MM.1S (cell line): ENCODE results near the gene GSG1L.

Experiments
- EZH2 ChIP-seq: fragments of 300-600 bp; sonication (generic); optimal IDR thresholded peaks from 2 replicates; pipeline ENCODE3; 2017; ENCODE audit warnings: low read depth, mild to moderate bottlenecking, antibody characterized with exemption, low read length, mixed read lengths
- TF ChIP-seq, protein P1 (sequence below): fragments of 300-600 bp; sonication (generic); IDR thresholded peaks from 2 replicates; pipeline ENCODE4 v1.5.1; 2016; ENCODE audit warnings: antibody characterized with exemption, low read length, mixed read lengths

DNA sequence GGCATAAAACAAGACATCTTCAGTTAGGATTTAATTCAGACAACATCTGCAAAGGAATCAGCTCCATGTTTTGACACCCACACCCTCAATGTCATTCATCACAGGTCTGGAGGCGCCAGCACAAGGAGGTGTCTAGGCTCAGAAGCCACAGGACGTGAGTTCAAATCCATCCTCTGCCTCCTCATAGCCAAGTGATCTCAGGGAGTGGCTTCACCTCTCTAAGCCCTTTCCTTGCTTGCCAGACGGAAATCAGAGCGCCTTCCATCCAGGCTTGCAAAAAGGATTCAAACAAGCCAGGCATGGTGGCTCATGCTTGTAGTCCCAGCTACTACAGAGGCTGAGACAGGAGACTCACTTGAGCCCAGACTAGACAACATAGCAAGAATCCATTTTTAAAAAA, 84.6 kb downstream of the GSG1L start:
- TF ChIP-seq, protein P1, sequence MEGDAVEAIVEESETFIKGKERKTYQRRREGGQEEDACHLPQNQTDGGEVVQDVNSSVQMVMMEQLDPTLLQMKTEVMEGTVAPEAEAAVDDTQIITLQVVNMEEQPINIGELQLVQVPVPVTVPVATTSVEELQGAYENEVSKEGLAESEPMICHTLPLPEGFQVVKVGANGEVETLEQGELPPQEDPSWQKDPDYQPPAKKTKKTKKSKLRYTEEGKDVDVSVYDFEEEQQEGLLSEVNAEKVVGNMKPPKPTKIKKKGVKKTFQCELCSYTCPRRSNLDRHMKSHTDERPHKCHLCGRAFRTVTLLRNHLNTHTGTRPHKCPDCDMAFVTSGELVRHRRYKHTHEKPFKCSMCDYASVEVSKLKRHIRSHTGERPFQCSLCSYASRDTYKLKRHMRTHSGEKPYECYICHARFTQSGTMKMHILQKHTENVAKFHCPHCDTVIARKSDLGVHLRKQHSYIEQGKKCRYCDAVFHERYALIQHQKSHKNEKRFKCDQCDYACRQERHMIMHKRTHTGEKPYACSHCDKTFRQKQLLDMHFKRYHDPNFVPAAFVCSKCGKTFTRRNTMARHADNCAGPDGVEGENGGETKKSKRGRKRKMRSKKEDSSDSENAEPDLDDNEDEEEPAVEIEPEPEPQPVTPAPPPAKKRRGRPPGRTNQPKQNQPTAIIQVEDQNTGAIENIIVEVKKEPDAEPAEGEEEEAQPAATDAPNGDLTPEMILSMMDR: no peak
- TF ChIP-seq EZH2: no peak
